ENCODE data around the gene RCBTB1.

RCBTB1 gene

DNA sequence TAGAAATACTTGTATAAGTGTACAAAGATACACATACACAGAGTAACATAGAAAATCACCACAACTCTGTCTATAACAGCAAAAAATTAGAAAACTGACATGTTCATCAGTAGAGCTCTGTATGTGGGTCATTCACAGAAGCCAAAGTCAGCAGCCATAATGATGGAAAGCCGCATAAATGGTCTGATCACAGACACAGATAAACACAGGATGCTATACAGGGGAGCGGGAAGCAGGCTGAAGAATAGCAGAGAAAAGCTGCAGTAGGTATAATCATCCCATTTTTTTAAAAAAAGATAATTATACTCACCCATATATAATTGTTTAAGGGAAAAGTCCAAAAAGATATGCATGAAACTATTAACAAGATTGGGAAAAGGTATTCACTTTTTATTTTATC lies 31.5 kb downstream of the RCBTB1 start:
- no peak for DNase-seq

DNA sequence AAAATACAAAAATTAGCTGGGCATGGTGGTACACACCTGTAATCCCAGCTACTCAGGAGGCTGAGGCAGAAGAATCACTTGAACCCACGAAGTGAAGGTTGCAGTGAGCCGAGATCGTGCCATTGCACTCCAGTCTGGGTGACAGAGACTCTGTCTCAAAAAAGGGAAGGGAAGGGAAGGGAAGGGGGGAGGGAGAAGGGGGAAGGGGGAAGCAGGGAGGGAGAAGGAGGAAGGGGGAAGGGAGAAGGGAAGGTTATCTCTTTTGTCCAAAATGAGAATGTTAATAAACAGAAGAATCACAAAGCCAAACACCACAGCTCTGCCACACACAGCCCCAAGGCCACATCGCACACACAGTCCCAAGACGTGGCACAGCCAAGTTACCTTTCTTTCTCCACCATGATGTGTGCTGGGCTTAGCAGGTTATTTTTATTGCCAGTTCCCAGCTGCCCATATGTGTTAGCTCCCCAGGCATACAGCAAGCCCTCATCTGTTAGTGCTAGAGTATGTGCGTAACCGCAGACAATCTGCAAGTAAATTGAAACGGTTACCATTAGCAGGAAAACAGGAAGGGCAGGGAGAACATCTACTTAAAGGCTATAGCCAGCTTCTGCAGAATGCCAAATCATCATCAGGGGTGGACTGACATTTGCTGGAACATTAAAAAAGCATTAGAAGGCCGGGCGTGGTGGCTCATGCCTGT lies 34.3 kb downstream of the RCBTB1 start:
- DNase-seq, result no peak

GRCh38 chr13:49549289-49549688 lies 36.1 kb downstream of the RCBTB1 start:
- DNase-seq, result no peak

DNA sequence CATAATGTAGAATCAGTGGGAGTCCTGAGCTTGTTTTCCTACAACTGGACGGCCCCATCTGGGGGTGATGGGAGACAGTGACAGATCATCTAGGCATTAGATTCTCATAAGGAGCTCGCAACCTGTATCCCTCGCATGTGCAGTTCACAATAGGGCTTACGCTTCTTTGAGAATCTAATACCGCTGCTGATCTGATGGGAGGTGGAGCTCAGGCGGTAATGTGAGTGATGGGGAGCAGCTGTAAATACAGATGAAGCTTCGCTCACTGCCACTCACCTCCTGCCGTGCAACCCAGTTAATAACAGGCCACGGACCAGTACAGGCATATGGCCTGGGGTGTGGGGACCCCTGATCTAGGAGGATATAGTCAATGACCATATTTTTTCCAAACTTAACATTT lies 38.8 kb downstream of the RCBTB1 start:
- no peak for DNase-seq

DNA sequence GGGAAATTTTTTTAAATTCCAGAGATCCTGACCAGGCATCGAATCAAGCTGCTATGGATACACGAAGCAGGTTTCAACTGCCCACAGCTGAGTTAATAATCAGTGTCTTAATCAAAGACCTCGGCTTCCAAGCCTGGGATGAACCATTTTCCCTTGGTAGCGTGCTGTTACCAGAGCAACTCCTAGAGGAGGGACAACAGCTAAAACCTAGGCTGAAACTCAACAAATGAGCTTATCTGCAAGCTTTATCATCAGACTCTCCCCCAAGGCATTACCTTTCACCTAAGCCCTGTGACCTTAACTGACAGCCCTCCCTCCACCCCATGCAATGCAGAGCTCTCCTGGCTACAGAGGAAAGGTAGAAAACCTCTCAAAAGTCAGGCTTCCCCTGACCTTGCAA lies 39.7 kb downstream of the RCBTB1 start:
- DNase-seq, result no peak

GRCh38 chr13:49543656-49544055 lies 41.7 kb downstream of the RCBTB1 start:
- no peak for DNase-seq

DNA sequence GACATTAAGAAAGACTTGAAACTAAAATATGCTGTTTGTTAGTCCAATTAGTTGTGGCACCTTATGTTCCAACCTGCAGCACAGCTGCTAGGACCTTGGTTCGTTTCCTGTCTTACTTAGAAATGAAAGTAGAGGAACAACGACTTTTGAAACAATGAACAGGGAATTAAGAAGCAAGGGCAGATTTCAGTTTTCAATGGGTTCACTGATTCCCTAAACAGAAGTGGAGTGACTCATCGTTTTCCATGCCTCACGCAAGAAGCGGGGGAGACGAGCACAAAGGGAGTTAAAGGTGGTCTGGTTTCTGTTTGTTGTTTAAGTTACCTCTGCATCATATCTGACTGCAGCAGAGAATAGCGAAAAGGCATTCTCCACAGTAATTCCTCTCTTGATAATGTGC lies 44.8 kb downstream of the RCBTB1 start:
- DNase-seq, result no peak

- no peak for DNase-seq
These were observed 45.6 kb downstream of the RCBTB1 start for GRCh38 chr13:49539746-49540145.

- DNase-seq, result no peak
These were observed 46.0 kb downstream of the RCBTB1 start for GRCh38 chr13:49539313-49539712.

DNA sequence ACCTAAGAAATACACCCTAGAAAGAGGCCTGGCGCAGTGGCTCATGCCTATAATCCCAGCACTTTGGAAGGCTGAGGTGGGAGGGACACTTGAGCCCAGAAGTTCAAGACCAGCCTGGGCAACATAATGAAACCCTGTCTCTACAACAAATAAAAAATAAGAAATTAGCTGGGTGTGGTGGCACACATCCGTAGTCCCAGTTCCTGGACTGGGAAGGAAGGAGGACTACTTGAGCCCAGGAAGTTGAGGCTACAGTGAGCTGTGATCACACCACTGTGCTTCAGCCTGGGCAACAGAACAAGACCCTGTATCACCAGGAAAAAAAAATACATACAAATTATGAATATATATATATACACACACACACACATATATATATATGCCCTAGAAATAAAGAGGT lies 47.0 kb downstream of the RCBTB1 start:
- no peak for DNase-seq

DNA sequence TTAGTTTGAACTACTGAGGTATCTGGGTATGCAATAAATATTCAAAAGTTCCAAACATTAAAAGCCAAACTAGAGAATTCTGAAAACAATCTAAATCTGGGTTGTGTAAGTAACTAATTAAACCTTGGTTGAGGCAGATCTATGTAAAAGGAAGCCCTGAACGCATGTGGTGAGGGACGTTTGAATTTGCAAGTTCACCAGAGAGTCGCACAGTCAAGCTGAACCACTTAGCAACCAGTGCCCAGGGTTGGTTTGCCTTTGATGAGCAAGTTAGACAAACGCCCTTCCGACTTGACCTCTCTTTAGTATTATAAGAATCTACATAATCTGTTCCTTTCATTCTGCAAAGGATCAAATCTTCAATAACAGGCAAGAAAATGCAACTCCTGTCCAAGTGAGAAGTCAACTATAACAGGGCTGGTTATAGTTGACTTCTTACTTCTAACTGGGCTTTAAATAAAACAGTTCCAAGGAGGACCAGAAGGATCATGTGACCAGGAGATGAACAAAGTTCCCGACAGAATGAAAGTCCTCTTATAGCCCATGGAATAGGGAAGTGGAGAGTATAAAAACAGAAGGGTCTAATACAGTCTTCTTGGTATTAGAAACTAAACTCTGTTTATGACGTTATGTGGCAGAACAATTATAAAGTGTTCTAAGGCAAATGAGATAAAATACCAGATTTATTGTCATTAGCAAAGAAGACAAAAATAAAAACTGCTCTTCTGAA lies 49.0 kb downstream of the RCBTB1 start:
- DNase-seq, result no peak

- DNase-seq, result no peak
These were observed 51.6 kb downstream of the RCBTB1 start for GRCh38 chr13:49533591-49534269.

- no peak for DNase-seq
These were observed 52.3 kb downstream of the RCBTB1 start for GRCh38 chr13:49533011-49533410.

GRCh38 chr13:49532593-49532992 lies 52.8 kb downstream of the RCBTB1 start:
- no peak for DNase-seq

GRCh38 chr13:49530457-49530856 lies 54.9 kb downstream of the RCBTB1 start:
- DNase-seq, result no peak

GRCh38 chr13:49528161-49528560 lies 57.2 kb downstream of the RCBTB1 start:
- no peak for DNase-seq

DNA sequence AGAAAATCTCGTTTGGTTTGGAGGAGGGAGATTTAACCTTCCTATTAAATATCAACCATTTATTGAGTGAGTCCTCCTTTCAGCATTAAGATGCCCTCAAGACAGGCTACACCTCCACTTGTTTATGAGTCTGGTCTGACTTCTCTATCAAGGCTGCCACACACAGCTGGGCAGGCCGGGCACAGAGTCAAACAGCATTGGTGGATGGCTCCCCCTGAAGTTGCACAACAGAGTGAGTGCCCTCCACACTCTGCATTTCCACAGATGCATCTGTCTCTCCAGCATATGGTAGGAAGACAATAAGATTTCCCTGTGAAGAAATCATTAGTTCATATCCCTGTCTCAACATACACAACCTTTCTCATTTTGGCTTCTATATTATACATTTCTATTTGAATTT lies 58.2 kb downstream of the RCBTB1 start:
- no peak for DNase-seq

DNA sequence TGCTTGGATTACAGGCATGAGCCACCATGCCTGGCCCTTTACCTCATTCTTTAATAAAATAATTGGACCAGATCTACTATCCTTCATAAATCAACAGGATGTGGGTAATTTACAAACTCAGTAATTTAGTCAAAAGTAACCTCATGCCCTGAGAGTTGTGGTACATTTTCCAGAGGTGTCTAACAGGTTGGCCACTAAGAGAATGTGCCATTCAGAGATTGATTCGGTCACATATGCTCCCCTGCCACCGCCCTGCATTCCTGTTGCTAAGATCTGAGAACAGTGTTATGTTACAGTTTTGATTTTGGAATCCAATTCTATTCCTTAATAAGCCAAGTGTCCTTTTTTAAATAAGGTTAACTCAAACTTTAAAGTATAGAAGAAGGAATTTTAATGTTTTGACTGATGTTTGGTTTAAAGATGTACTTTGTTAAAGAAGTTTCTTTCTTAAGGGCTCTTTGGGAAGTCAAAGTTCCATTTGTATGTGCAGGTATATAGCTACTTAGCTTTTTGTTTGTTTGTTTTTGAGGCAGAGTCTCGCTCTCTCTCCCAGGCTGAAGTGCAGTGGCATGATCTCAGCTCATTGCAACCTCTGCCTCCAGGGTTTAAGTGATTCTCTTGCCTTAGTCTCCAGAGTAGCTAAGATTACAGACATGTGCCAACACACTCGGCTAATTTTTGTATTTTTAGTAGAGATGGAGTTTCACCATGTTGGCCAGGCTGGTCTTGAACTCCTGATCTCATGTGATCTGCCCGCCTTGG lies 60.4 kb downstream of the RCBTB1 start:
- DNase-seq, result no peak

GRCh38 chr13:49521224-49521623 lies 64.1 kb downstream of the RCBTB1 start:
- no peak for DNase-seq

DNA sequence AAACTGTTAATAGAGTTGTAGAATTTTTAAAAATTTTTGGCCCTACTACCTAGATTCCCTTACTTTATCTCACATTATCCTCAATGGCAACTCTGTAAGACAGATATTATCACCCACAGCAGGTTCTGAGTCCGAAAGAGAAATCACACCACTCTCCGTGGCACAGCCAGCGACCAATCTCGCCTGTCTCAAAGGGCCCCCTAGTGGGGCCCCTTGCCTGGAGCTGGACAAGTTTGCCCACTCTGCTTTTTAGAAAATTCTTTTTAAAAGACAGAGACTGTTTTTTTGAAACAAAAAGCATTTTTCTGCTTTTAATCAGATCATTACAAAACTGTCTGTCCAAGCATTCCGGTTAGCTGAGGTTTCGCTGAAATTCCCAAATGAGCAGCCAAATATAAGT lies 67.9 kb downstream of the RCBTB1 start:
- no peak for DNase-seq

- DNase-seq, result no peak
These were observed 68.9 kb downstream of the RCBTB1 start for GRCh38 chr13:49516467-49516866.

GRCh38 chr13:49512578-49512977 lies 72.8 kb downstream of the RCBTB1 start:
- DNase-seq, result no peak

GRCh38 chr13:49503951-49504350 lies 81.4 kb downstream of the RCBTB1 start:
- no peak for DNase-seq

Data from NCI-H774 (cell line).